Epithelial cell of proximal tubule (primary cell): ENCODE measurements around the gene XDH. TPM values are rescaled to one million over a fixed set of nuclear protein-coding genes. Genes with fewer than 3 reads are reported as not detected.

ENCODE experiments used
- DNase-seq: peaks from one replicate; pipeline ENCODE4 v3.0.0-alpha.2; 2011; ENCODE audit warnings: low read depth
- H3K4me3 ChIP-seq: 2 replicates; pipeline ENCODE4 v1.5.1; 2011; ENCODE audit warnings: low read depth, mild to moderate bottlenecking, low read length
- total RNA-seq: library from RNA; depleted of rRNA; stranded (reverse); fragments of >200 nt; gene quantifications from 2 replicates; pipeline ENCODE4 v1.2.3, GENCODE V29; 2015
- TF ChIP-seq, protein P1 (sequence below): conservative IDR thresholded peaks from 2 replicates; pipeline ENCODE4 v1.5.1; 2012; ENCODE audit warnings: low read depth, mild to moderate bottlenecking, low read length

XDH gene
- total RNA-seq, 1 donor from 2014 or later: 2.2 TPM

GRCh38 chr2:31390324-31390723 lies 24.2 kb downstream of the XDH start:
- TF ChIP-seq, protein P1, sequence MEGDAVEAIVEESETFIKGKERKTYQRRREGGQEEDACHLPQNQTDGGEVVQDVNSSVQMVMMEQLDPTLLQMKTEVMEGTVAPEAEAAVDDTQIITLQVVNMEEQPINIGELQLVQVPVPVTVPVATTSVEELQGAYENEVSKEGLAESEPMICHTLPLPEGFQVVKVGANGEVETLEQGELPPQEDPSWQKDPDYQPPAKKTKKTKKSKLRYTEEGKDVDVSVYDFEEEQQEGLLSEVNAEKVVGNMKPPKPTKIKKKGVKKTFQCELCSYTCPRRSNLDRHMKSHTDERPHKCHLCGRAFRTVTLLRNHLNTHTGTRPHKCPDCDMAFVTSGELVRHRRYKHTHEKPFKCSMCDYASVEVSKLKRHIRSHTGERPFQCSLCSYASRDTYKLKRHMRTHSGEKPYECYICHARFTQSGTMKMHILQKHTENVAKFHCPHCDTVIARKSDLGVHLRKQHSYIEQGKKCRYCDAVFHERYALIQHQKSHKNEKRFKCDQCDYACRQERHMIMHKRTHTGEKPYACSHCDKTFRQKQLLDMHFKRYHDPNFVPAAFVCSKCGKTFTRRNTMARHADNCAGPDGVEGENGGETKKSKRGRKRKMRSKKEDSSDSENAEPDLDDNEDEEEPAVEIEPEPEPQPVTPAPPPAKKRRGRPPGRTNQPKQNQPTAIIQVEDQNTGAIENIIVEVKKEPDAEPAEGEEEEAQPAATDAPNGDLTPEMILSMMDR: no peak
- H3K4me3 ChIP-seq: no peak overlapping the region
- DNase-seq: no peak

DNA sequence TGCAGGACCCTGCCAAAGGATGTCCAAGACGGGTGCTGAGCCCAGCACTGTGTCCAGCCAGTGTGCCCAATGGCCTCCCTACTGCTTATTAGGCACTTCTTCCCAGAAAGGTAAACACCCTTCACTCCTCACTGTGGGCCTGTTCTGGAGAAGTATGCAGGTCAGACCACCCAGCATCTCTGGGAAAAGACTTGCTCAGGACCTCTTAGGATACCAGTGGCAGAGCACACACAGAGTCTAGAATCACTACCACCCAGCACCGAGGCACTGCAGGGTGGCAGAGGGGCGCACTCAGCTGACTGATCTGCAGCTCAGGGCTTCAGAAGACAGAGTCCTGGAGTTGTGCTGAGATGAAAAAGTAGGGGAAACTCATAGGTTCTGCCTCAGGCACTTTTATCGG lies 25.8 kb downstream of the XDH start:
- DNase-seq: no peak
- no peak overlapping the region for H3K4me3 ChIP-seq
- TF ChIP-seq, protein P1: no peak

- no peak for DNase-seq
- H3K4me3 ChIP-seq: no peak overlapping the region
- TF ChIP-seq, protein P1: peak; percentile 8
Observed at GRCh38 chr2:31387850-31388249, 26.7 kb downstream of the XDH start.

DNA sequence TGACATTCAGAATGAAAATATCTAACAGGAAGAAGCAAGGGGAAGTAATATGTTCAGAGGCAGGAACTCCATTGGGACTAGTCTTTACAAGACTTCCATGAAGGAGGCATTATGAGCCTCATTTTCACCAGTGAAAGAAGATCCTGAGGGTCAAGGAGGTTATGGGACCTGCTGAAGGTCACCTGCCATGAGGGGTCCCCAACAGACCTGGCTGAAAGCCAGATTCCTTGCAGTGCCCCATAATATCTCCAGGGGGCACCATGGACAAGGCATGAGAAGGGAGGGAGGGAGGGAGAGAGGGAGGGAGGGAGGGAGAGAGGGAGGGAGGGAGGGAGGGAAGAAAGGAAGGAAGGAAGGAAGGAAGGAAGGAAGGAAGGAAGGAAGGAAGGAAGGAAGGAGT lies 27.9 kb downstream of the XDH start:
- DNase-seq: no peak
- TF ChIP-seq, protein P1: peak; percentile 42
- no peak overlapping the region for H3K4me3 ChIP-seq

DNA sequence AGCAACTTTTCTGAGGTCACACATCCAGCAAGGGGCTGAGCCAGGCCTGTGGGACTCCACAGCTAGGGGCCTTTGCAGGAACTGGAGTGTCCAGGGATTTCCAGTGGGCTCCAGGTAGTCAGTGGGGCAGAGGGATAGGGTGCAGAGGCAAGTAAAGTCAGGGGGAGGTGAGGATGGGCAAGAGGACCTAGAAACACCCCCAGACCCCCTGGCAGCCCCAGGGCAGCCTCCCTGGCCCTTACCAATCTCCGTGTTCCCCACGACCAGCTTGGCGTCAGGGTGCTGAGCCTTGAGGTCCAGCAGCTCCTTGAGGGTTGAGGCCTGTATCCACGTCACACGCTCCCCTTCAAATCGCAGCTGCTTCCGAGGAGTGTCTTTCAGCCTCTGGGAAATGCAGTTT lies 28.4 kb downstream of the XDH start:
- no peak for DNase-seq
- H3K4me3 ChIP-seq: no peak overlapping the region
- TF ChIP-seq, protein P1: no peak

DNA sequence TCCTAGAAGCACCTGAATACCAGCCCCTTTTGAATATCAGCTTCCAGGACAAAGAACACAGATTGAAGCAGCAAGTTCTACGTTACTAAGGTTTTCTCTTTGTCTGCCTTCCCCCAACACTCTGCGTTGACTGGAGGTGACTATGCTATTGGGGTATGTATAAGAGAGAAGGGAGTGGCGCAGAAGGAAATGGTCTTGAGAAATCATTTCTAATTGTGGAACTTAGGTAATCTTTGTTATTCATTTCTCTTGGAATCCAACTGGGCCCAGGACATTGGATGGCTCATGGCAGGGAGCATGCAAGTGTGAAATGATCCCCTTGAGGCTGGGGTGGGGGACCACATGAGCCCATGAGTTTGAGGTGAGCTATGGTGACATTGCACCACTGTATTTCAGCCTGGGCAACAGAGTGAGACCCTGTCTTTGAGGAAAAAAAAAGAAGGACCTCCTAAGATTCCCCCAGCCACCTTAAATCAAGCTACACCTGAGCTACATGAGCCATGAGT lies 29.7 kb downstream of the XDH start:
- peak; percentile 96 for DNase-seq
- H3K4me3 ChIP-seq: no peak overlapping the region

GRCh38 chr2:31384351-31384750 lies 30.2 kb downstream of the XDH start:
- TF ChIP-seq, protein P1: no peak
- no peak overlapping the region for H3K4me3 ChIP-seq
- DNase-seq: peak; percentile 63

More for the DNA sequence above, 29.7 kb downstream of the XDH start:
- TF ChIP-seq, protein P1: no peak
